ENCODE results near the gene BPIFB3. TPM values are rescaled to one million over a fixed set of nuclear protein-coding genes. Genes with fewer than 3 reads are reported as not detected.

The BPIFB3 gene
- total RNA-seq, 1 donor from 2014 or later = not detected

DNA sequence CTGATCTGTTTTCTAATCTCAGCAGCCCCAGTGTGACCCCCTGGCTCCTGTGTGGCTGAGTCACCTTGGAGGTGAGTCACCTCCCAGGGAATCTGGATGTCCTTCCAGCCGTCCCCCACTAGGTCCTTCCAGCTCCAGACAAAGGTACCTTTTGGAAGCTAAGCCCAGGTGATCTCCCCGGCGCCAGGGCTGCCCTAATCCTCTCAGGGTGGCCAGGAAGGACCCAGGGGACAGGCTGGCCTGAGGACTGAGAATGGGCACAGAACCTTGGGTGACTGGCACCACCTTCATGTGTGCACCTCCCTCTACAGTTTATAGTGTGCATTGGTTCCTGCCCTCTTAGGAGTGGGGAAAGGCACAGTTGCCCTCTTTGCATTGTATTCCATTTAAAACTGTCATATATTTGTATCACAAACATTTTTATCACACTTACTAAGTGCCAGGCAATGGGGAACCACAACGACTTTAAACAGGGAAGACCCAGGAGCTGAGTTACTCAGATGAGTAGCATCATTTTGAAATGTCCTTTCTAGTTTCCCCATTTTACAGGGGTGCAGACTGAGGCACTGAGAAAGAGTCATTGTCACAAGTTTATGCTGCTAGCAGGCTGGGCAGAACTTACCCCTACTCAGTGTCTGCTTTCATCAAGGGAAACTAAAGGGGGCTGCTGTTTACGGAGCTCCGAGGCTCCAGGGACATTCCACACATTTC is 23.1 kb downstream of the BPIFB3 start:
- H2AFZ ChIP-seq (replicated peaks) = no peak overlapping the region
- H3K27me3 ChIP-seq = no peaks in the 10 kb centered on the region
- no peak overlapping the region for H3K27ac ChIP-seq
- H3F3A ChIP-seq (ENCODE audit: low read depth) = no peaks in the 10 kb centered on the region
- H3K9ac ChIP-seq = no peak overlapping the region
- Mint-ChIP-seq H3K4me3 (no peak overlapping the region), H3K4me1 (no peaks in the 10 kb centered on the region), H3K27ac (no peak overlapping the region), H3K27me3 (ENCODE audit: insufficient read depth, low read depth) (peaks cover 5% of the 10 kb centered on the region), H3K9me3 (no peaks in the 10 kb centered on the region), H3K36me3 (no peaks in the 10 kb centered on the region)
- no peaks in the 10 kb centered on the region for H3K4me1 ChIP-seq
- no peaks in the 10 kb centered on the region for H3K9me3 ChIP-seq (ENCODE audit: low read depth)
- no peaks in the 10 kb centered on the region for H4K20me1 ChIP-seq (ENCODE audit: low read depth)
- H3K79me2 ChIP-seq (ENCODE audit: low read depth) = no peaks in the 10 kb centered on the region
- H3K36me3 ChIP-seq = no peaks in the 10 kb centered on the region
- H3K4me3 ChIP-seq = no peak overlapping the region
- DNase-seq (ENCODE audit: low spot score) = peak; percentile 40
- H3K4me2 ChIP-seq = no peak overlapping the region
- TF ChIP-seq EZH2phosphoT487 (IDR thresholded peaks at IDR 0.05) = no peak
- no peak for TF ChIP-seq EZH2 (IDR thresholded peaks at IDR 0.05)
- TF ChIP-seq, protein P1, sequence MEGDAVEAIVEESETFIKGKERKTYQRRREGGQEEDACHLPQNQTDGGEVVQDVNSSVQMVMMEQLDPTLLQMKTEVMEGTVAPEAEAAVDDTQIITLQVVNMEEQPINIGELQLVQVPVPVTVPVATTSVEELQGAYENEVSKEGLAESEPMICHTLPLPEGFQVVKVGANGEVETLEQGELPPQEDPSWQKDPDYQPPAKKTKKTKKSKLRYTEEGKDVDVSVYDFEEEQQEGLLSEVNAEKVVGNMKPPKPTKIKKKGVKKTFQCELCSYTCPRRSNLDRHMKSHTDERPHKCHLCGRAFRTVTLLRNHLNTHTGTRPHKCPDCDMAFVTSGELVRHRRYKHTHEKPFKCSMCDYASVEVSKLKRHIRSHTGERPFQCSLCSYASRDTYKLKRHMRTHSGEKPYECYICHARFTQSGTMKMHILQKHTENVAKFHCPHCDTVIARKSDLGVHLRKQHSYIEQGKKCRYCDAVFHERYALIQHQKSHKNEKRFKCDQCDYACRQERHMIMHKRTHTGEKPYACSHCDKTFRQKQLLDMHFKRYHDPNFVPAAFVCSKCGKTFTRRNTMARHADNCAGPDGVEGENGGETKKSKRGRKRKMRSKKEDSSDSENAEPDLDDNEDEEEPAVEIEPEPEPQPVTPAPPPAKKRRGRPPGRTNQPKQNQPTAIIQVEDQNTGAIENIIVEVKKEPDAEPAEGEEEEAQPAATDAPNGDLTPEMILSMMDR (IDR thresholded peaks at IDR 0.05) = peak; percentile 49

DNA sequence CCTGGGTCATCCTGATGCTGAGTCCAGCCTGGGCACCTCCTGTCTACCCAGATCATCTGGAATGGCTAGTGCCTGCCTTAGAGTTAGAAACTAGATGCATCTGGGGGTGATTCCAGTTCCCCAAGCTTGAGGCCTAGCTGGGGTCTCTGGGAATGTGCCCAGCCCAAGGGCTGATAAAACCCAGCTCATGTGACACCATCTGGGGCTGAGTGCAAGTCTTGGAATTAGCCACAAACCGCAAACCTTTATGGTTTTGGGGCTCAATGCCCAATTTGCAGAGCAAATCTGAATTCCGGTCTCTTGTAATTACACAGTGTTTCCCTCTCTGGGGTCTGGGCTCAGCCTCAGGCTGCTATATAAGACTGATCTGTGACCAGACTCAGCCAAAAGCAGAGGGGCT is 25.6 kb downstream of the BPIFB3 start, which contains the start of gene BPIFB4:
Gene BPIFB4 (plus strand): TSS at position 385 of the 400 bp plus-strand sequence. CDS start 1,884 bp downstream, outside the sequence.
- Histone ChIP-seq H3F3A (ENCODE audit: low read depth) (no peaks in the 10 kb centered on the region), H3K4me1 (no peaks in the 10 kb centered on the region), H3K4me2 (no peak within 1 kb of the TSS), H2AFZ (replicated peaks) (no peak within 1 kb of the TSS), H3K79me2 (ENCODE audit: low read depth) (no peaks in the 10 kb centered on the region), H3K4me3 (no peak within 1 kb of the TSS), H3K9me3 (ENCODE audit: low read depth) (no peaks in the 10 kb centered on the region), H3K27me3 (no peaks in the 10 kb centered on the region), H3K9ac (no peak within 1 kb of the TSS), H3K27ac (no peak within 1 kb of the TSS), H4K20me1 (ENCODE audit: low read depth) (no peaks in the 10 kb centered on the region), H3K36me3 (no peaks in the 10 kb centered on the region)
- no peak for DNase-seq (ENCODE audit: low spot score)
- TF ChIP-seq EZH2 (IDR thresholded peaks at IDR 0.05) (no peak), EZH2phosphoT487 (IDR thresholded peaks at IDR 0.05) (no peak)
- TF ChIP-seq, protein P1 (IDR thresholded peaks at IDR 0.05) = no peak
- Mint-ChIP-seq H3K4me1 (no peaks in the 10 kb centered on the region), H3K36me3 (no peaks in the 10 kb centered on the region), H3K9me3 (no peaks in the 10 kb centered on the region), H3K4me3 (no peak within 1 kb of the TSS), H3K27ac (no peak within 1 kb of the TSS), H3K27me3 (ENCODE audit: insufficient read depth, low read depth) (peaks cover 5% of the 10 kb centered on the region)

DNA sequence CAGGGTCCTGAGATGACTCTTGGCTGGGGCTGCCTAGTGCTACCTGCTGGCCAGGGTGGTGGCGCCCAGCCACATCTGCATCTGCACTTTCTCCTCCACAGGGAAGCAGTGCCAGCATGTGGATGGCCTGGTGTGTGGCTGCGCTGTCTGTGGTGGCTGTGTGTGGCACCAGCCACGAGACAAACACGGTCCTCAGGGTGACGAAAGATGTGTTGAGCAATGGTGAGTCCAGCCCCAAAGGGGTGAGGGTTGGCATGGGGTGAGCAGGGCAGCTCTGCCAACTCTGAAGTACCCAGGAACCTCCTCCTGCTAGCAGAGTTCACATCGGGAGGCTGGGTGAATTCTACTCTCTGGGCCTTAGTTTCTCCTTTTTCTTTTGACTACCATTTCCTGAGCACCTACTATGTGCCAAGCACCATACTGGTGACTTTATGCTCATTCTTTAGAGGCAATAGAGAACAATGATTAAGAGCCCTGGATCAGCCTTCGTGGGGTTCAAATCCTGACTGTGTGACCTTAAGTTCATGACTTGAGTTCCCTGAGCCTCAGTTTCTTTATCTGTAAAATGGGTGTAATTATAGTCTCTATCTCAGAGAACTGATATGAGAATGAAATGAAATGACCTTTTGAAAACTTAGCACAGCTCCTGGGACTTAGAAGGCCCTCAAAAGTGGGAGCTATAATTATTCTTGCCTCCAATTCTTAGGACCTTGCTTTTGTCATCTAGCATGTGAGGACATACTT is 27.9 kb downstream of the BPIFB3 start:
- TF ChIP-seq, protein P1 (IDR thresholded peaks at IDR 0.05) = no peak
- no peak for TF ChIP-seq EZH2phosphoT487 (IDR thresholded peaks at IDR 0.05)
- DNase-seq (ENCODE audit: low spot score) = no peak
- peaks cover 8% of the 10 kb centered on the region for H3K27me3 Mint-ChIP-seq (ENCODE audit: insufficient read depth, low read depth)
- H3K4me3 Mint-ChIP-seq = no peak overlapping the region
- Histone ChIP-seq H3K4me3 (no peak overlapping the region), H3K4me1 (no peaks in the 10 kb centered on the region), H4K20me1 (ENCODE audit: low read depth) (no peaks in the 10 kb centered on the region), H3F3A (ENCODE audit: low read depth) (no peaks in the 10 kb centered on the region), H3K36me3 (no peaks in the 10 kb centered on the region), H3K9ac (no peak overlapping the region), H3K27ac (no peak overlapping the region), H2AFZ (replicated peaks) (no peak overlapping the region), H3K4me2 (no peak overlapping the region), H3K9me3 (ENCODE audit: low read depth) (no peaks in the 10 kb centered on the region), H3K79me2 (ENCODE audit: low read depth) (no peaks in the 10 kb centered on the region), H3K27me3 (no peaks in the 10 kb centered on the region)
- no peak overlapping the region for H3K27ac Mint-ChIP-seq
- H3K36me3 Mint-ChIP-seq = no peaks in the 10 kb centered on the region
- no peaks in the 10 kb centered on the region for H3K9me3 Mint-ChIP-seq
- peaks cover 2% of the 10 kb centered on the region for H3K4me1 Mint-ChIP-seq

Data from neural progenitor cell (in vitro differentiated cells).